Sigmoid colon (tissue), 4 donors: ENCODE measurements around the gene DNAI4.

Source experiments
- CTCF ChIP-seq, 4 experiments: fragments of 450-650 bp in 3 of 4; fragments of 200-600 bp in 1 of 4; IDR thresholded peaks; one replicate each; pipeline ENCODE4 v1.5.1; 2016 to 2019; ENCODE audit warnings: antibody characterized with exemption in 4 of 4, mild to moderate bottlenecking in 3 of 4, moderate library complexity in 2 of 4
- EP300 ChIP-seq, 4 donors: sonication (generic); formaldehyde crosslinking; IDR thresholded peaks; one replicate each; pipeline ENCODE4 v1.6.1; 2017; ENCODE audit warnings: antibody characterized with exemption in 4 of 4
- POLR2A ChIP-seq, 2 donors: fragments of 450-650 bp; IDR thresholded peaks; one replicate each; pipeline ENCODE4 v1.6.1; 2016; ENCODE audit warnings: antibody characterized with exemption in 2 of 2, mild to moderate bottlenecking in 2 of 2, moderate library complexity in 2 of 2
- POLR2AphosphoS5 ChIP-seq, 4 donors: sonication (generic); formaldehyde crosslinking; IDR thresholded peaks; one replicate each; pipeline ENCODE4 v1.6.1; 2017; ENCODE audit warnings: antibody characterized with exemption in 4 of 4

GRCh38 chr1:66930823-66931174 lies 6.1 kb upstream of the DNAI4 start:
- TF ChIP-seq CTCF (IDR thresholded peaks at IDR 0.05) (no peak), POLR2A (IDR thresholded peaks at IDR 0.05) (no peak), POLR2AphosphoS5 (IDR thresholded peaks at IDR 0.05) (peak in 1 of 4 donors; percentile 5), EP300 (IDR thresholded peaks at IDR 0.05) (no peak)
